ENCODE results near the gene CUTA. TPM values are rescaled to one million over a fixed set of nuclear protein-coding genes. Genes with fewer than 3 reads are reported as not detected.

Gene CUTA
- total RNA-seq, 1 experiment from 2014 or later = 257 TPM

DNA sequence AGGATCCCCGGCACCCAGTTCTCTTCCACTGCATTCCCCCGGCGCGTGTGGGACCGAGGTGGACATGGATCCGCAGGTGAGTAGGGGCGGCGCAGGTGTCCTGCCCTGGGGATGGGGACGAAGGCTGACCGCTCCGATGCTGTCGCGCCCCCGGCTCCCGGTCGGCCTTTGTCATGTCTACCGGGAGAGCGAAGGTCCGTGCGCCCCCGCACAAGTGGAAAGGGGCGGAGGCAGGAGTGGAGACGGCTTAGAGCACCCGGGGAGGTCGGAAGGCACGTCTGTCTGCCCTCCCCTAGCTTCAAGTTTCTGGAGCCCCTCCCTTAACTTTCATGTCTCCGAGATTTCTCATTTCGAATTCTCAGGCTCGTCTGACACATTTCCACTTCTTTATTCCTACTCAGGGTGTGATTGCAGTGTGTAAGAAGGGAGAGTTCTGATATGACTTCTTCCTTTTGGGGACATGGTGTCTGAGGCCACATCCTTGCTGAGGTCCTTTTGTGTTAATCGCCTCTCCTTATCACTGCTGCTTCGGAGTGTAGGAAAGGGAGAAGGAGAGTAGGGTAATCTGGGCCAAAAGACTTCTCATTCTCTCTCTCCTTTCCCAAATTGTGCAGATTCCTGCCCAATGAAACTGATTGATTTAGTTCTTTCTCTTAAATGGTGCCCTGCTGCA is 25.8 kb downstream of the CUTA start:
- Histone ChIP-seq H2BK20ac (ENCODE audit: low read depth, low read length, poor library complexity, severe bottlenecking) (no peak overlapping the region), H3K23me2 (ENCODE audit: insufficient read length, low read depth, low read length, poor library complexity, severe bottlenecking) (peaks cover 10% of the 10 kb centered on the region), H4K20me1 (ENCODE audit: control insufficient read depth, insufficient read depth, insufficient read length) (no peaks in the 10 kb centered on the region), H4K91ac (ENCODE audit: insufficient read length, low read depth, low read length) (no peak overlapping the region), H2BK5ac (ENCODE audit: insufficient read length, low read length) (no peak overlapping the region), H3K23ac (ENCODE audit: insufficient read length, low read depth, low read length) (no peak overlapping the region), H3T11ph (ENCODE audit: low read length) (no peak overlapping the region), H3K9ac (ENCODE audit: extremely low read depth, insufficient read length, low read length) (peak overlapping the region; percentile 84), H3K4ac (ENCODE audit: low read depth, low read length) (no peak overlapping the region; the same call in 1 of the 2 replicates), H3K56ac (ENCODE audit: insufficient read length, low read depth, low read length) (no peak overlapping the region), H3K18ac (ENCODE audit: insufficient read length, low read depth, low read length) (peak overlapping the region; percentile 56), H3K9me3 (ENCODE audit: control insufficient read depth, low read depth, low read length) (no peaks in the 10 kb centered on the region), H3K14ac (ENCODE audit: insufficient read depth, low read length) (peak overlapping the region; percentile 84), H3K79me2 (ENCODE audit: insufficient read depth, low read length) (peaks cover 39% of the 10 kb centered on the region), H2AFZ (ENCODE audit: low read length) (no peak overlapping the region), H2AK5ac (ENCODE audit: insufficient read length, low read length) (no peak overlapping the region), H3K27me3 (ENCODE audit: insufficient read depth, low read length) (no peaks in the 10 kb centered on the region), H4K8ac (replicated peaks; ENCODE audit: insufficient read length, low read depth, low read length) (no peak overlapping the region), H2BK120ac (ENCODE audit: low read depth, low read length, poor library complexity, severe bottlenecking) (no peak overlapping the region), H3K79me1 (ENCODE audit: insufficient read depth, low read depth, low read length, poor library complexity, severe bottlenecking) (peaks cover 8% of the 10 kb centered on the region), H2BK12ac (ENCODE audit: insufficient read length, low read depth, low read length) (no peak overlapping the region), H4K5ac (ENCODE audit: insufficient read length, low read depth, low read length) (no peak overlapping the region), H3K27ac (ENCODE audit: insufficient read length, low read depth, low read length) (no peak overlapping the region), H2BK15ac (ENCODE audit: low read depth, low read length) (no peak overlapping the region), H3K4me2 (ENCODE audit: insufficient read depth, insufficient read length, low read length) (peak overlapping the region; percentile 88), H3K4me1 (ENCODE audit: insufficient read depth, low read length) (peaks cover 2% of the 10 kb centered on the region; the same call in 1 of the 2 replicates)
- Mint-ChIP-seq H3K4me1 (peaks cover 34 to 36% of the 10 kb centered on the region in 2 experiments), H3K27ac (peak overlapping the region; percentile 26 to 94 (median 80)), H3K27me3 (ENCODE audit: low read depth) (no peaks in the 10 kb centered on the region), H3K9me3 (no peaks in the 10 kb centered on the region), H3K4me3 (peak overlapping the region; percentile 94), H3K36me3 (ENCODE audit: insufficient read depth in 1 of 3, low read depth in 3 of 3) (peaks cover 7 to 15% (median 12%) of the 10 kb centered on the region in 3 experiments; a peak in 6 of 7 replicates)
- WGBS (ENCODE audit: extremely low coverage, insufficient read length, low lambda C conversion rate) = no CpG with 5 or more reads among the region's 31 CpGs
- TF ChIP-seq, protein P1, sequence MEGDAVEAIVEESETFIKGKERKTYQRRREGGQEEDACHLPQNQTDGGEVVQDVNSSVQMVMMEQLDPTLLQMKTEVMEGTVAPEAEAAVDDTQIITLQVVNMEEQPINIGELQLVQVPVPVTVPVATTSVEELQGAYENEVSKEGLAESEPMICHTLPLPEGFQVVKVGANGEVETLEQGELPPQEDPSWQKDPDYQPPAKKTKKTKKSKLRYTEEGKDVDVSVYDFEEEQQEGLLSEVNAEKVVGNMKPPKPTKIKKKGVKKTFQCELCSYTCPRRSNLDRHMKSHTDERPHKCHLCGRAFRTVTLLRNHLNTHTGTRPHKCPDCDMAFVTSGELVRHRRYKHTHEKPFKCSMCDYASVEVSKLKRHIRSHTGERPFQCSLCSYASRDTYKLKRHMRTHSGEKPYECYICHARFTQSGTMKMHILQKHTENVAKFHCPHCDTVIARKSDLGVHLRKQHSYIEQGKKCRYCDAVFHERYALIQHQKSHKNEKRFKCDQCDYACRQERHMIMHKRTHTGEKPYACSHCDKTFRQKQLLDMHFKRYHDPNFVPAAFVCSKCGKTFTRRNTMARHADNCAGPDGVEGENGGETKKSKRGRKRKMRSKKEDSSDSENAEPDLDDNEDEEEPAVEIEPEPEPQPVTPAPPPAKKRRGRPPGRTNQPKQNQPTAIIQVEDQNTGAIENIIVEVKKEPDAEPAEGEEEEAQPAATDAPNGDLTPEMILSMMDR (conservative IDR thresholded peaks at IDR 0.05) = no peak
- DNase-seq = no peak

All from H9 (cell line).